ENCODE results near the gene RETREG3.

GRCh38 chr17:42530952-42531454, 78.2 kb downstream of the RETREG3 start:
- no peak for TF ChIP-seq CTCF (IDR thresholded peaks at IDR 0.05)
- no peak for TF ChIP-seq POLR2A (IDR thresholded peaks at IDR 0.05)

Data from body of pancreas (tissue), 4 donors.